ENCODE measurements around the gene CHAF1B.

Gene CHAF1B

GRCh38 chr21:36428761-36429432 is 43.7 kb downstream of the CHAF1B start:
- TF ChIP-seq POLR2A (IDR thresholded peaks at IDR 0.05; ENCODE audit: low read length) (peak; percentile 28), GATA1 (IDR thresholded peaks at IDR 0.05; ENCODE audit: low read depth, low read length) (no peak)
- peak in 1 of 2 experiments; percentile 57 for DNase-seq

DNA sequence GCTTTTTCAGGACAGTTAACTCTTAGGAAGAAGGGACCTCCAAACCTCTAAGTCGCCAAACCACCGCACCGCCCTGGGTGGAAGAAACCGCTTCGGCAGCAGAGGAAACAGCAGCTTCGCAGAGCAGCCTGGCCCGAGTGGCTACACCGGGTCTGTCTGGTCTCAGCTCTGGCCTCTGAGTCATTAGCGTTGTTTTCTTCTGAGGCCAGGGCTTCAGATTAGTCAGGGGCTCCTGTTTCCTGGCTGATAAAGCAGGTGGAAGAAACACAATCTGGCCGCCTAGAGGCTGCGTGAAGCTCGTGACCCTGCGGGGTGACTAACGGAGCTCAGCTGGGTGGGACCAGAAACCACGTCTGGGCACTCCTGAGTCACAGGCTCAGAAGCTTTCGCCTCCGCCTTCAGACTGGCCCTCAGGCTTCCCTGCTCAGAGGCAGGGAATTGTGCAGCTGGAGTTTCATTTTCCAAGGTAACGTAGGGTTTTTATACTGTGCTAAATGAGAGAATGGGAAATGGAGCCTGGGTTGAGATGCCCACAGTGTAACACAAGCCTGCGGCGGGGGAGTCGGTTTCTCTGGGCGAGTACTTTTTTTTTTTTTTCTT is 44.9 kb downstream of the CHAF1B start:
- peak; percentile 91 to 94 for DNase-seq
- TF ChIP-seq GATA1 (IDR thresholded peaks at IDR 0.05; ENCODE audit: low read depth, low read length) (peak; percentile 37), POLR2A (IDR thresholded peaks at IDR 0.05; ENCODE audit: low read length) (peak; percentile 90)

GRCh38 chr21:36430841-36431240 is 45.6 kb downstream of the CHAF1B start:
- no peak for TF ChIP-seq GATA1 (IDR thresholded peaks at IDR 0.05; ENCODE audit: low read depth, low read length)
- TF ChIP-seq POLR2A (IDR thresholded peaks at IDR 0.05; ENCODE audit: low read length): no peak
- DNase-seq: peak in 1 of 2 experiments; percentile 61

DNA sequence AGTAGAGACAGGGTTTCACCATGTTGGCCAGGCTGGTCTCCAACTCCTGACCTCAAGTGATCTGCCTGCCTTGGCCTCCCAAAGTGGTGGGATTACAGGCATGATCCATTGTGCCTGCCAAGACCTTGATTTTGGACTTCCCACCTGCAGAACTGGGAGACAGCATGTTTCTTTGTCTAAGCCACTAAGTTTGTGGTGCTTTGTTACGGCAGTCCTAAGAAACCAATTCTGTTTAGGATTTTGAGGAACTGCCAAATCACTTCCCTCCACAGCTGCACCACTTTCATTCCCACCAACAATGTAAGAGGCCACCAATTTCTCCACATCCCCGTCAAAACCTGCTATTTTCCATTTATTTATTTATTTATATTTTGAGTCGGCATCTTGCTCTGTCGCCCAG is 46.1 kb downstream of the CHAF1B start:
- no peak for TF ChIP-seq POLR2A (IDR thresholded peaks at IDR 0.05; ENCODE audit: low read length)
- no peak for TF ChIP-seq GATA1 (IDR thresholded peaks at IDR 0.05; ENCODE audit: low read depth, low read length)
- peak in 1 of 2 experiments; percentile 39 for DNase-seq

- DNase-seq: peak in 1 of 2 experiments; percentile 21
- TF ChIP-seq GATA1 (IDR thresholded peaks at IDR 0.05; ENCODE audit: low read depth, low read length) (no peak), POLR2A (IDR thresholded peaks at IDR 0.05; ENCODE audit: low read length) (no peak)
Observed at GRCh38 chr21:36433059-36433709, 48.0 kb downstream of the CHAF1B start.

DNA sequence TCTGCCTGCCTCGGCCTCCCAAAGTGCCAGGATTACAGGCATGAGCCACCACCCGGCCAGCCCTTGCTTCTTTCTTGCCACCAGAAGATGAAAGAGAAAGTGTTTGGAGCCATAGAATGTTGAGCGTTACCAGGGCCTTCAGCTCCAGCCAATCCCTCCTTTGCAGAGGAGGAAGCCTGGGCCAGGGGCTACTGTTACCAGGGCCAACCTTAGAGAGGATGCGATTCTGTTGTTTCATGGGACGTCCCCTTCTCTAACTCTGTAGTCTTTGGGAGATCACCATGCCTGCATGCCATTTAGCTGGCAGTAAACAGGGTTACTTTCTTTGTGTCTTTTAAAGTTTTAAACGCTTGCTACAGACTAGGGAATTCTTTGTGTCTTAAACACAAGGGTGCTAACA is 49.0 kb downstream of the CHAF1B start:
- no peak for DNase-seq
- no peak for TF ChIP-seq POLR2A (IDR thresholded peaks at IDR 0.05; ENCODE audit: low read length)
- no peak for TF ChIP-seq GATA1 (IDR thresholded peaks at IDR 0.05; ENCODE audit: low read depth, low read length)

DNA sequence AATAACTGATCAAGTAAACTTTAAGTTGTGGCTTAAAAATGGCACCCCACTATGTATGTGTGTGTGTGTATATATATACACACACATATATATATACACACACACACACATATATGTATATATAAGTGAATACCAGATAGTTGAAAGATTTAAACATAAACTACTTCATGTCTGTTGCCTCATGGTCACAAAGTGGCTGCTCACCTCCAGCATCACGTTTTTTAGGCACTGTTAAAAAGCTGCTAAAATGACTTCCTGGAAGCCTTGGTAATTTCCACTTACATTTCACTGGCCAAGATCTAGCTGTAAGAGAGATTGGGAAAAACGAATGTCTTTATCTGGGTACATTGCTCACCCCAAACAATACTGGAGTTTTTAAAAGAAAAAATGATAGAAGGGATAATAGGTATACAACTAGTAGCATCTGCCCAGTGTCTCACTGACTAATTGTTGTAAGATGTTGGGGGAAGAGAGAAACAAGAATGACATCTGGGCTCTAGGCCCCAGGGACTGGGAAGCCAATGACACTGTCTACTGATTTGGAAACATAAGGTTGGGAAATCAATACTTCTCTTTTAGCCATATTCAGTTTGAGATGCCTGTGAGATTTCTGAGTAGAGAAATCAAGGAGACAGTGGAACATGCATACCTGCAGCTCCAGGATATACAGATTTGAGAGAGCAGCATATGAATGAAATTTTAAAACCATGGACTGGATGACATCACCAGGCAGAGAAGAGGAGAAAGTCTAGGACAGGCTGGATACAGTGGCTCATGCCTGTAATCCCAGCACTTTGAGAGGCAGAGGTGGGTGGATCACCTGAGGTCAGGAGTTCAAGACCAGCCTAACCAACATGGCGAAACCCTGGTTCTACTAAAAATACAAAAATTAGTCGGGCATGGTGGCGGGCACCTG is 51.9 kb downstream of the CHAF1B start:
- peak in 1 of 2 experiments; percentile 56 for DNase-seq
- TF ChIP-seq GATA1 (IDR thresholded peaks at IDR 0.05; ENCODE audit: low read depth, low read length): no peak
- no peak for TF ChIP-seq POLR2A (IDR thresholded peaks at IDR 0.05; ENCODE audit: low read length)

- no peak for TF ChIP-seq POLR2A (IDR thresholded peaks at IDR 0.05; ENCODE audit: low read length)
- peak; percentile 37 for TF ChIP-seq GATA1 (IDR thresholded peaks at IDR 0.05; ENCODE audit: low read depth, low read length)
- DNase-seq: peak; percentile 90 to 95
Observed at GRCh38 chr21:36437745-36438128, 52.5 kb downstream of the CHAF1B start.

GRCh38 chr21:36441715-36442114 is 56.5 kb downstream of the CHAF1B start:
- TF ChIP-seq GATA1 (IDR thresholded peaks at IDR 0.05; ENCODE audit: low read depth, low read length): no peak
- no peak for TF ChIP-seq POLR2A (IDR thresholded peaks at IDR 0.05; ENCODE audit: low read length)
- DNase-seq: no peak

- no peak for DNase-seq
- TF ChIP-seq GATA1 (IDR thresholded peaks at IDR 0.05; ENCODE audit: low read depth, low read length) (no peak), POLR2A (IDR thresholded peaks at IDR 0.05; ENCODE audit: low read length) (no peak)
Observed at GRCh38 chr21:36446301-36446700, 61.1 kb downstream of the CHAF1B start.

- DNase-seq: no peak
- TF ChIP-seq GATA1 (IDR thresholded peaks at IDR 0.05; ENCODE audit: low read depth, low read length) (no peak), POLR2A (IDR thresholded peaks at IDR 0.05; ENCODE audit: low read length) (no peak)
Observed at GRCh38 chr21:36450511-36450910, 65.3 kb downstream of the CHAF1B start.

DNA sequence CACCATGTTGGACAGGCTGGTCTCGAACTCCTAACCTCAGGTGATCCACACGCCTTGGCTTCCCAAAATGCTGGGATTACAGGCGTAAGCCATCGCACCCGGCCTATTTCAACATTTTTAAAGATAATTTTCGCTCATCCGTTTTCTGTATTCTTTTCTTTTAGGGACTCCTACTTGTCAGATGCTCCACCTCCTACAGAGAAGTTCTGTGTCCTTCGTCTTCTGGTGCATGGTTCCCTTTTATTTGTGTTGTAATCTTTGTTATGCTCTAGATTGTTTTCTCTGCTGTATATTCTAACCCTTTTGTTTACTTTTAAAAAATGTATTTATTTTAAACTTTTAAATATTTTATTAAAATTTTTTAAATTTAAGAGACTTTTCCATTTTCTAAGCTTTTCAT is 66.3 kb downstream of the CHAF1B start:
- no peak for DNase-seq
- TF ChIP-seq GATA1 (IDR thresholded peaks at IDR 0.05; ENCODE audit: low read depth, low read length) (no peak), POLR2A (IDR thresholded peaks at IDR 0.05; ENCODE audit: low read length) (no peak)

DNA sequence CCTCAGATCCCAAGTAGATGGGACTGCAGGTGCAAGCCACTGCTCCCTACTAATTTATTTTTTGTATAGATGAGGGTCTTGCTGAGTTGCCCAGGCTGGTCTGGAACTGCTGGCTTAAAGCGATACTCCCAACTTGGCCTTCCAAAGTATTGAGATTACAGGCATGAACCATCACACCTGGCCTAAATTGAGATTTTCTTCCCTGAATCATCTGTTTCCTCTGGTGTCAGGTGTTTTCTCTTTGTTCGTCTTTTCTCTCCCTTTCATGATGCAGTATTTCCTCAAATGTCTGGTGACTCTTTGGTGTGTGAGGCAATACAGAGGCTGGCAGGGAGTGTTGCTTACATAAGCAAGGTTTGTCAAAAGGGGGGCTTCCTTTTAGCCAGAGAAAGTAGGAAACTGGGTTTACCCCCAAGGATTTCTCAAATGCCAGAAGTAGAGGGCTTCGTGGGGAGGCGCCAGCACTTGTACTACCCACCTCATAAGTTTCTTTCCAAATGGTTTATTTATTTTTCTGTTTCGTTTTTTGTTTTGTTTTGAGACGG is 67.2 kb downstream of the CHAF1B start:
- no peak for TF ChIP-seq POLR2A (IDR thresholded peaks at IDR 0.05; ENCODE audit: low read length)
- no peak for TF ChIP-seq GATA1 (IDR thresholded peaks at IDR 0.05; ENCODE audit: low read depth, low read length)
- DNase-seq: no peak

Measured in erythroblast (primary cell).